Measurements from ENCODE around the gene ZMYND8. TPM values are rescaled to one million over a fixed set of nuclear protein-coding genes. Genes with fewer than 3 reads are reported as not detected.

The ZMYND8 gene
- total RNA-seq, 4 donors from 2014 or later = 22.7 to 44.5 (median 28.6) TPM

DNA sequence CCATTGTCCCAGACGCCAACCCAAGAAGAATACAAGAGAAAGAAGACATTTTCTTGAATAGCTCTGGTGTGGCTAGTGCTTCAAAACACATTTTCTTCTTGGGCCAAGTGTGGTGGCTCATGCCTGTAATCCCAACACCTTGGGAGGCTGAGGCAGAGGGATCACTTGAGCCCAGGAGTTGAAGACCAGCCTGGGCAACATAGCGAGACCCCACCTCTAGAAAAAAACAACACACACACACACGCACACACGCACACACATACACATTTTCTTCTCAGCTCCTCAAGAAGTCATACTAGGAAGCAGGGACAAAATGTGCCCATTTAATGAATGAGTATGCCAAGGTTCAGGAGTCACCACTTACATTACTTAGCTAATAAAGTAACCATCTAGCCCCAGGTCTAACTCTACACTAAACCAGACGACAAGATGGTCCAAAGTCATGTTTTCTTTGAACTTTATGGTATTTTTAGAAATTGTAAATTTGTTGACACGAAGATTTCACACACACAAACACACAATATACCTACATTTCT lies 68.8 kb downstream of the ZMYND8 start:
- ATAC-seq (ENCODE audit: low FRiP score) (no peak), DNase-seq (ENCODE audit: low spot score) (no peak)
- TF ChIP-seq CTCF (IDR thresholded peaks at IDR 0.05) = no peak

DNA sequence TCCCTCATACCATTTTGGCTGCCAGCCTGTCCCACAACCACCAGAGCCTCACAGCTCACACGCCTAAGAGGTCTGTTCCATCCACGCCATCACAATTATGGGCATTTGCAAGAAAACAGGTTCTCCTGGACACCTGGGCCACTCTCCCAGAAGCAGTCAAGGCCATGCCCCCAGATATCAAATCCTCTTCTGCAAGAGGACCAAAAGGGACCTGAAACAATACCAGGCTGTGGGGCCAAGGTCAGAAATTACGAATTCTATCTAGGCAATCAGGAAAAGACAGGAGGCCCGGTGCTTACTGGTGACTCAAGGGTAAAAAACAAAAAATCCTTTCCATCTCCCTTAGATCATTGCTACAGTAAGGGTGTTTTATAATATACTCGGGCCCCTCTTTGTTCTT lies 69.8 kb downstream of the ZMYND8 start:
- no peak for DNase-seq (ENCODE audit: low spot score)
- TF ChIP-seq CTCF (IDR thresholded peaks at IDR 0.05) = no peak
- no peak for ATAC-seq (ENCODE audit: low FRiP score)

DNA sequence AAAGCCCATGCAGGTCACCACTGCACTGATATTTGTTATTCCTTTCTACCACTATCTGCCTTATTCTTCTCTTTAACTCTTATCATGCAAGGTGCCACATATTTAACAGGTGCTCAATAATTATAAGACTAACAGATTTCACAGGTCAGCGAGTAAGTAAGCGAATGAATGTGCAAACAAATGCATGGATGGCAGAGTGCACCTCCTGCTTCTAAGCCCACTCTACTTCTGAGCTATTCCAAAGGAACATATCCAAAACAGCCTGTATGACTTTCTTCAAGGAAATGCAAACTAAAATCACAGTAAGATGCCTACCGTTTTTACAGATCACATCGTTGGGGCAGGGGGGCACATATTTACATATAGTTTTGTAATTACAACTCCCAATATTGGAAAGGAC lies 71.3 kb downstream of the ZMYND8 start:
- no peak for ATAC-seq (ENCODE audit: low FRiP score)
- no peak for TF ChIP-seq CTCF (IDR thresholded peaks at IDR 0.05)
- no peak for DNase-seq (ENCODE audit: low spot score)

- no peak for TF ChIP-seq CTCF (IDR thresholded peaks at IDR 0.05)
- ATAC-seq (ENCODE audit: low FRiP score) (no peak), DNase-seq (ENCODE audit: low spot score) (no peak)
Observed at GRCh38 chr20:47284373-47284772, 72.1 kb downstream of the ZMYND8 start.

DNA sequence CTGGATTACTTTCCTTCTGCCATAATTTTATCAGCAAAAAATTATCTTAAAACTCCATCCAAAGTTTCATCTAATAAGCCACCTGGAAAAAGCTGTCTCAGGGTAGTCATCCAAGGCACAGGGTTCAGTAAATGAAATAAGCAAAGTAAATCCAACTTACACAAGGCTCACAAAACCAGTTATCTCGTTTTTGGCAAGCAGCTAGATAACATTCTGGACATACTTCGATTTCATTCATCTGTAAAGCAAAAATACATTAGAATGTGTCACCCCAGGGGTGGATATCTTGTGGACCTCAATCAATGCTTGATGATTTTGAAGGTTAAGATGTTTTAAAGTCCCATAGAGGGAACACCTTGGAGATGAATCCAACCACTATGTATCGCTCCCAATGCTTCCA lies 73.1 kb downstream of the ZMYND8 start:
- DNase-seq (ENCODE audit: low spot score) (no peak), ATAC-seq (ENCODE audit: low FRiP score) (no peak)
- no peak for TF ChIP-seq CTCF (IDR thresholded peaks at IDR 0.05)

- ATAC-seq (ENCODE audit: low FRiP score) (no peak), DNase-seq (ENCODE audit: low spot score) (no peak)
- TF ChIP-seq CTCF (IDR thresholded peaks at IDR 0.05) = no peak
Observed at GRCh38 chr20:47282864-47283263, 73.6 kb downstream of the ZMYND8 start.

DNA sequence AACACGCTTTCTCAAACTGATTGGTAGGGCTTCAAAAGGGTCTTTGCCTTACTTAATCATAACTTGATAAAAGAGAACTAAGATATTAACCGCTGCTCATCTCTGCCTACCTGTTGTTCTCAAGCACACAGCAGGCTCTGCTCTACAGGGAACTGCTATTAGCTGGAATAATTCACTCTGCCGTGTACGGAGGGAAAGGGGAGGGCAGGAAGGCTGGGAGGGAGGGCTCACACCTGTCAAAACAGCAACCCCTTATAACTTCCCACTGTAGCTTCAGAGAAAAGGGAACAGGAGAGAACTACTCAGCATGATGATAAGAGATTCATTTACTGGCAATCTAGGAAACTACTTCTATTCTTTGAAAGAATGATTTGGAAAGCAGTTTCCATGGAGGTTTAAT lies 75.1 kb downstream of the ZMYND8 start:
- no peak for DNase-seq (ENCODE audit: low spot score)
- TF ChIP-seq CTCF (IDR thresholded peaks at IDR 0.05) = no peak

More for the DNA sequence above, 75.1 kb downstream of the ZMYND8 start:
- ATAC-seq (ENCODE audit: low FRiP score) = no peak
